ENCODE data around the gene DHRS11. TPM values are rescaled to one million over a fixed set of nuclear protein-coding genes. Genes with fewer than 3 reads are reported as not detected.

The DHRS11 gene
- total RNA-seq, 1 experiment from 2014 or later = 24.2 TPM

DNA sequence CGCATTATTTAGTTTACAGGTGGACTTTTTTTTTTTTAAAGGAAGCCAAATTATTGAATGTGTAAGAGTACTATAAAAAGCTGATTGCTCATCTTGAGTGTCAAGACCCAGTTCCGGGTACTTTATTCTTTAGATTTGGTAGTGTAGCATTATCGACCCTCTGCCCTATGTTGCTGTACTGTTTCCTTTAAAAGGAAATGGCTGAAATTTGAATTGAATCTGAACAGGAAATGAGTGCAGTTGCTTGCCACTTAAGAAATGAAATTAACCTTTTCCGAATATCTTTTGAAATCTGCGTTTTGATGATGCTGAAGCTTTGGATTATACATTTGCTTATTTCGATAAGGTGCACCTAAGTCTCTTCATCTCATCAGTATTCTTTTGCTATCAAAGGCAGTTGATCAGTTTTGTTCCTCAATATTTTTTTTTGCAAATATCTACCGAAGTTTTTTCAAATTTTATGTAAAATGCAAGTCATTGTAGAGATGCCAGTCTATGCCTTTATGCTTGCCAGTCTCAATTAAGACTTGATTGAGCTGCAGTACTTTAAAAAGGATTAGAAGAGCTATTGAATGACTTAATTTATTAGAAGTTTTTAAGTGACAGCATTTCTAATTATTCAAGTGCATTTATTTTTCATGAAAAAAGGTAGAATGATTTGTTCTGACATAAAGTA lies 45.1 kb upstream of the DHRS11 start:
- CTCF ChIA-PET = interaction anchor here (0.5 kb wide), 1 partner anchor 590 kb away, joined by 5 read pairs; no protein-coding TSS in a partner anchor
- Histone ChIP-seq H3K27me3 (ENCODE audit: insufficient read depth, low read depth) (no peaks in the 10 kb centered on the region), H3K4me3 (peak overlapping the region; percentile 78), H3K79me2 (ENCODE audit: low read depth) (peaks cover 84% of the 10 kb centered on the region), H2AFZ (no peak overlapping the region), H4K20me1 (ENCODE audit: insufficient read depth) (peaks cover 55% of the 10 kb centered on the region), H3K27ac (peak overlapping the region; percentile 62), H3K36me3 (ENCODE audit: low read depth) (peaks cover 18% of the 10 kb centered on the region), H3F3A (ENCODE audit: insufficient read depth, low read depth) (peaks cover 39% of the 10 kb centered on the region), H3K4me1 (replicated peaks; ENCODE audit: insufficient read depth) (peaks cover 27% of the 10 kb centered on the region), H3K9me2 (ENCODE audit: insufficient read depth) (no peaks in the 10 kb centered on the region), H3K4me2 (peak overlapping the region; percentile 98), H3K9me3 (ENCODE audit: insufficient read depth, low read depth) (no peaks in the 10 kb centered on the region)
- BruUV-seq (replicated peaks) = no TSS peak
- intact Hi-C loops (cut with micrococcal nuclease; ENCODE audit: unreplicated experiment) = no loop called here
- TF ChIP-seq, protein P1, sequence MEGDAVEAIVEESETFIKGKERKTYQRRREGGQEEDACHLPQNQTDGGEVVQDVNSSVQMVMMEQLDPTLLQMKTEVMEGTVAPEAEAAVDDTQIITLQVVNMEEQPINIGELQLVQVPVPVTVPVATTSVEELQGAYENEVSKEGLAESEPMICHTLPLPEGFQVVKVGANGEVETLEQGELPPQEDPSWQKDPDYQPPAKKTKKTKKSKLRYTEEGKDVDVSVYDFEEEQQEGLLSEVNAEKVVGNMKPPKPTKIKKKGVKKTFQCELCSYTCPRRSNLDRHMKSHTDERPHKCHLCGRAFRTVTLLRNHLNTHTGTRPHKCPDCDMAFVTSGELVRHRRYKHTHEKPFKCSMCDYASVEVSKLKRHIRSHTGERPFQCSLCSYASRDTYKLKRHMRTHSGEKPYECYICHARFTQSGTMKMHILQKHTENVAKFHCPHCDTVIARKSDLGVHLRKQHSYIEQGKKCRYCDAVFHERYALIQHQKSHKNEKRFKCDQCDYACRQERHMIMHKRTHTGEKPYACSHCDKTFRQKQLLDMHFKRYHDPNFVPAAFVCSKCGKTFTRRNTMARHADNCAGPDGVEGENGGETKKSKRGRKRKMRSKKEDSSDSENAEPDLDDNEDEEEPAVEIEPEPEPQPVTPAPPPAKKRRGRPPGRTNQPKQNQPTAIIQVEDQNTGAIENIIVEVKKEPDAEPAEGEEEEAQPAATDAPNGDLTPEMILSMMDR (conservative IDR thresholded peaks at IDR 0.05) = no peak
- TF ChIP-seq EZH2 (IDR thresholded peaks at IDR 0.05; ENCODE audit: low read depth) = no peak
- DNase-seq = no peak
- POLR2A ChIA-PET (ENCODE audit: unreplicated experiment) = no interaction called here

DNA sequence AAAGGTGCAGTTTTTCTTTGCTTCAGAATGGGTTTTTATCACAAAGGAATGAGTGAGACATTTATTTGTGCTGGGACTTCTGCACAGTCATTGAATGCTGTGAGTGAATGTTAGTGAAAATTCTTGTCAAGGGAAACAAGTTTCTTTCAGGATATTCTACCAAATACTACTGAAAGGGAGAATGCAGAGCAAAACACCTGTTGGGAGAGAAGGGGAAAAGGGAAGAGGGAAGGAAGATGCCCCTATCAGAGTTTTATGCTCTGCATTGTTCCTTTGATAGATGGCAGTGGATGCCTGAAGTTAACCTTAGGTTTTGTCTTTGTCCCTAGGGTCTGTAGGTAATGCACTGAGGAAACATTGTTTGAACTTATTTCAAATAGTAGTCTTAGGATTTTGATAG lies 43.9 kb upstream of the DHRS11 start:
- Histone ChIP-seq H3K36me3 (ENCODE audit: low read depth) (peaks cover 15% of the 10 kb centered on the region), H3K4me3 (peak overlapping the region; percentile 78), H3K79me2 (ENCODE audit: low read depth) (peaks cover 89% of the 10 kb centered on the region), H3K4me1 (replicated peaks; ENCODE audit: insufficient read depth) (peaks cover 27% of the 10 kb centered on the region), H4K20me1 (ENCODE audit: insufficient read depth) (peaks cover 67% of the 10 kb centered on the region), H3K9me3 (ENCODE audit: insufficient read depth, low read depth) (no peaks in the 10 kb centered on the region), H3K27me3 (ENCODE audit: insufficient read depth, low read depth) (no peaks in the 10 kb centered on the region), H2AFZ (no peak overlapping the region), H3K4me2 (peak overlapping the region; percentile 98), H3K9me2 (ENCODE audit: insufficient read depth) (no peaks in the 10 kb centered on the region), H3K27ac (peak overlapping the region; percentile 62), H3F3A (ENCODE audit: insufficient read depth, low read depth) (peaks cover 35% of the 10 kb centered on the region)
- ChIA-PET POLR2A (ENCODE audit: unreplicated experiment) (no interaction called here), CTCF (interaction anchor here (0.7 kb wide), 1 partner anchor 45 kb away, joined by 3 read pairs; no protein-coding TSS in a partner anchor)
- no TSS peak for BruUV-seq (replicated peaks)
- no peak for DNase-seq
- no peak for TF ChIP-seq EZH2 (IDR thresholded peaks at IDR 0.05; ENCODE audit: low read depth)
- TF ChIP-seq, protein P1 (conservative IDR thresholded peaks at IDR 0.05) = no peak
- intact Hi-C loops (cut with micrococcal nuclease; ENCODE audit: unreplicated experiment) = no loop called here

DNA sequence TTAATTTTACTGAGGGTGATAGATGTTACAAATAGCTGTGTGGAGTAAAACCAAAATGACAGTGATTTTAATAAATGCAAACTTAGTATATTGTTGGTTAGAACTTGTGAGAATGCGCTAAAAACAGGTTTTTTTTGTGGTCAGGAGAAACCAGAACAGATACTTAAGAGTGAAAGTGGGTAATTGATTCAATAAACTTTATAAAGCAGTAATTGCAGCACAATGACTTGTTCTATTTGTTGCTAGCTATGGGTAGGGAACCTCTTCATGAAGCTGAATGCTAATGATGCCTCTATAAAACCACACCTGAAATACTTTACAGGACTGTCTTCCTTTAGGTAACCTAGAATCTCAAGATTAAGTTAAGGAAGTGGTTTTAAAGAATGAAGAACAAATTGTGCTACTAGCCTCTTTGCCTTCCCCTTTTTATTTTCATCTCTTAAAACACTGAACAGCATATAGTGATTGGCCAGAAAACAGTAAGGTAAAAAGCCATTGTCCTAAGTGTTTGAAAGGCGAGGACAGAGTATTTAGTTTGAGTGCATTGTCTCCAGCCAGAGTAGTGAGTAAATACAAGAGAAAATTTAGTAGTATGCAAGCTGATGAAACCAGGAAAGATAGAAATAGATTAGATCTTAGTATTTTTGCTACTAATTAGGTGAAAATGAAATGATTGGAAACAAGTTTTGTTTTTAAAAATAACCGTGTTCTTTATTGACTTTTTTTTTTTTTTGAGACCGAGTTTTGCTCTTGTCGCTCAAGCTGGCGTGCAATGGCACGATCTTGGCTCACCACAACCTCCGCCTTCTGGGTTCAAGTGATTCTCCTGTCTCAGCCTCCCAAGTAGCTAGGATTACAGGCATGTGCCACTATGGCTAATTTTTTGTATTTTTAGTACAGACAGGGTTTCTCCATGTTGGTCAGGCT lies 40.9 kb upstream of the DHRS11 start:
- H3K9me2 ChIP-seq (ENCODE audit: insufficient read depth) = no peaks in the 10 kb centered on the region
- no peak overlapping the region for H3K4me2 ChIP-seq
- peaks cover 18% of the 10 kb centered on the region for H3K36me3 ChIP-seq (ENCODE audit: low read depth)
- no peaks in the 10 kb centered on the region for H3K27me3 ChIP-seq (ENCODE audit: insufficient read depth, low read depth)
- ChIA-PET POLR2A (ENCODE audit: unreplicated experiment) (no interaction called here), CTCF (interaction anchor here (0.6 kb wide), 1 partner anchor 22 kb away, joined by 3 read pairs; no protein-coding TSS in a partner anchor)
- no peak overlapping the region for H2AFZ ChIP-seq
- DNase-seq = no peak
- H3K79me2 ChIP-seq (ENCODE audit: low read depth) = peaks cover 98% of the 10 kb centered on the region
- peaks cover 18% of the 10 kb centered on the region for H3F3A ChIP-seq (ENCODE audit: insufficient read depth, low read depth)
- no TSS peak for BruUV-seq (replicated peaks)
- no peaks in the 10 kb centered on the region for H3K9me3 ChIP-seq (ENCODE audit: insufficient read depth, low read depth)
- peaks cover 17% of the 10 kb centered on the region for H3K4me1 ChIP-seq (replicated peaks; ENCODE audit: insufficient read depth)
- TF ChIP-seq EZH2 (IDR thresholded peaks at IDR 0.05; ENCODE audit: low read depth) = no peak
- TF ChIP-seq, protein P1 (conservative IDR thresholded peaks at IDR 0.05) = no peak
- peaks cover 92% of the 10 kb centered on the region for H4K20me1 ChIP-seq (ENCODE audit: insufficient read depth)
- intact Hi-C loops (cut with micrococcal nuclease; ENCODE audit: unreplicated experiment) = no loop called here
- 0 out of 2 replicates have a peak overlapping the region, but pooled peaks have one; percentile 7 for H3K27ac ChIP-seq
- H3K4me3 ChIP-seq = no peak overlapping the region
